ENCODE results near the gene CTBP1.

GRCh38 chr4:1192091-1192492, 56.8 kb downstream of the CTBP1 start:
- no peak for TF ChIP-seq EZH2 (IDR thresholded peaks at IDR 0.05)
- no peak for TF ChIP-seq CTCF (IDR thresholded peaks at IDR 0.05)
- TF ChIP-seq EZH2phosphoT487 (IDR thresholded peaks at IDR 0.05), result no peak
